K562 (cell line): ENCODE data around the gene SHBG. TPM values are rescaled to one million over a fixed set of nuclear protein-coding genes. Genes with fewer than 3 reads are reported as not detected.

Source experiments
- CEBPB ChIP-seq: fragments of 450-650 bp; IDR thresholded peaks from 2 replicates; pipeline ENCODE4 v1.6.1; 2016; ENCODE audit warnings: missing genetic modification characterization, missing compliant biosample characterization
- HDAC8 ChIP-seq: fragments of 450-650 bp; IDR thresholded peaks from 2 replicates; pipeline ENCODE4 v1.6.1; 2016; ENCODE audit warnings: mild to moderate bottlenecking, missing genetic modification characterization, moderate library complexity, missing compliant biosample characterization
- MBD2 ChIP-seq: sonication (generic); IDR thresholded peaks from 2 replicates; pipeline ENCODE4 v1.6.1; 2016; ENCODE audit warnings: low read depth, borderline replicate concordance
- NKRF ChIP-seq: fragments of 450-650 bp; IDR thresholded peaks from 2 replicates; pipeline ENCODE4 v1.6.1; 2016; ENCODE audit warnings: borderline replicate concordance
- NR2C2 ChIP-seq, 2 experiments: fragments of 200-800 bp in 1 of 2; sonication (Bioruptor generic) in 1 of 2; sonication (generic) in 1 of 2; formaldehyde crosslinking in 1 of 2; IDR thresholded peaks; 2 replicates each; pipeline versions ENCODE4 v1.6.1 to v1.8.0; 2016 to 2022; ENCODE audit warnings: mild to moderate bottlenecking in 1 of 2, missing compliant biosample characterization in 1 of 2, missing genetic modification characterization in 1 of 2, missing genetic modification reagents in 1 of 2
- RCOR1 ChIP-seq, 2 experiments: IDR thresholded peaks; 2 replicates each; pipeline ENCODE4 v1.6.1; 2012; ENCODE audit warnings: low read depth in 2 of 2, low read length in 2 of 2, borderline replicate concordance in 1 of 2, improper control_type of control experiment in 1 of 2
- TARDBP ChIP-seq: fragments of 450-650 bp; IDR thresholded peaks from 2 replicates; pipeline ENCODE4 v1.6.1; 2016
- TGIF2 ChIP-seq: sonication (generic); formaldehyde crosslinking; IDR thresholded peaks from 2 replicates; pipeline ENCODE4 v1.8.1; 2022; ENCODE audit warnings: mild to moderate bottlenecking, missing genetic modification reagents, moderate library complexity
- XRCC4 ChIP-seq: IDR thresholded peaks from one replicate; pipeline ENCODE4 v1.6.1; 2011; ENCODE audit not compliant: insufficient read depth, insufficient read length; ENCODE audit errors: extremely low read depth
- ZHX1 ChIP-seq: fragments of 150-350 bp; conservative IDR thresholded peaks from 2 replicates; pipeline ENCODE4 v1.6.1; 2014; ENCODE audit warnings: low read length
- ZNF407 ChIP-seq: fragments of 450-650 bp; IDR thresholded peaks from 2 replicates; pipeline ENCODE4 v1.6.1; 2016; ENCODE audit warnings: low read depth
- ZNF699 ChIP-seq: fragments of 250-450 bp; sonication (Bioruptor Pico); IDR thresholded peaks from 2 replicates; pipeline ENCODE4 v1.8.0; 2021; ENCODE audit warnings: mild to moderate bottlenecking, moderate library complexity; ENCODE audit not compliant: insufficient replicate concordance
- ZNF79 ChIP-seq: fragments of 250-450 bp; sonication (Bioruptor Pico); IDR thresholded peaks from 2 replicates; pipeline ENCODE4 v1.4.0; 2020; ENCODE audit warnings: low read depth, mild to moderate bottlenecking, moderate library complexity
- ZSCAN29 ChIP-seq: fragments of 450-650 bp; IDR thresholded peaks from 2 replicates; pipeline ENCODE4 v1.6.1; 2017
- polyA plus RNA-seq, 8 experiments: library from polyadenylated mRNA; depleted of rRNA in 4 of 8; stranded (reverse) in 5 of 8; unstranded in 3 of 8; fragments of >200 nt; fragmentation: Nextera tagmentation in 2 of 8; fragmentation: Illumina TruSeq in 1 of 8; extraction: Ambion mirVana in 2 of 8; extraction: Trizol in 1 of 8; gene quantifications; 2 replicates each; pipeline versions ENCODE4 v1.2.1 to v1.2.3, GENCODE V29; 2011 to 2014; ENCODE audit warnings: inconsistent platforms in 1 of 8, missing spikeins in 1 of 8
- total RNA-seq, 7 experiments: library from RNA; depleted of rRNA in 6 of 7; stranded (reverse); fragments of >200 nt in 6 of 7; fragmentation: Illumina TruSeq in 2 of 7; extraction: Trizol in 2 of 7; gene quantifications; 2 replicates each; pipeline versions ENCODE4 v1.2.1 to v1.2.3, GENCODE V29; 2011 to 2021; ENCODE audit warnings: low replicate concordance in 1 of 7

SHBG gene
- total and polyA plus RNA-seq, 9 of the 15 experiments (the other 6 are each of a cell fraction or from before 2014, with no cell fraction given) = not detected

GRCh38 chr17:7580604-7581575, 49.0 kb upstream of the SHBG start (continued):
- no peak for TF ChIP-seq ZNF407
- TF ChIP-seq RCOR1 (IDR thresholded peaks at IDR 0.05; ENCODE audit: borderline replicate concordance in 1 of 2, low read depth in 2 of 2, low read length in 2 of 2) = peak in 1 of 2 experiments; percentile 64; a peak in 2 of 4 replicates
- no peak for TF ChIP-seq ZSCAN29
- no peak for TF ChIP-seq NR2C2 (CRISPR knock-in tag; IDR thresholded peaks at IDR 0.05)
- TF ChIP-seq NR2C2 (tag; IDR thresholded peaks at IDR 0.05) = no peak
- TF ChIP-seq ZNF699 (CRISPR knock-in tag) = no peak
- no peak for TF ChIP-seq CEBPB (tag)
- no peak for TF ChIP-seq HDAC8 (tag)
- TF ChIP-seq NKRF = no peak
- no peak for TF ChIP-seq ZNF79
- TF ChIP-seq MBD2 = no peak
- no peak for TF ChIP-seq ZHX1
- no peak for TF ChIP-seq TGIF2 (CRISPR knock-in tag)
- no peak for TF ChIP-seq XRCC4
- TF ChIP-seq TARDBP = no peak
